Activated T-cell treated with anti-CD3 and anti-CD28 coated beads, Interleukin-2, amount 50 U/mL, for 1 hour (primary cell): ENCODE data around the gene DOK1.

ENCODE experiments used
- DNase-seq: peaks from one replicate; pipeline ENCODE4 v3.0.0-alpha.2; 2020

DOK1 gene

GRCh38 chr2:74553892-74554819 lies at the start of gene DOK1, which contains the start of gene LOXL3:
DOK1 (plus strand) TSS chr2:74554720; CDS start chr2:74554755, 35 bp downstream.
LOXL3 (minus strand) TSS chr2:74553942; CDS start chr2:74552634, 1,308 bp downstream.
- peak; percentile 86 for DNase-seq

GRCh38 chr2:74505448-74506246 lies 48.9 kb upstream of the DOK1 start:
- DNase-seq = no peak

GRCh38 chr2:74507145-74507925 lies 47.2 kb upstream of the DOK1 start, which contains the start of gene PCGF1:
PCGF1 (minus strand) TSS chr2:74507695; CDS start chr2:74507668, 27 bp downstream.
- peak; percentile 99 for DNase-seq

GRCh38 chr2:74507926-74508520 lies 46.5 kb upstream of the DOK1 start:
- DNase-seq = no peak

GRCh38 chr2:74510272-74510671 lies 44.2 kb upstream of the DOK1 start:
- no peak for DNase-seq

GRCh38 chr2:74511104-74511989 lies 43.2 kb upstream of the DOK1 start:
- no peak for DNase-seq

GRCh38 chr2:74512744-74513604 lies 41.5 kb upstream of the DOK1 start:
- DNase-seq = no peak

GRCh38 chr2:74513605-74514367 lies 40.7 kb upstream of the DOK1 start:
- peak; percentile 49 for DNase-seq

- DNase-seq = peak; percentile 45
Measured at GRCh38 chr2:74514368-74515270, 39.9 kb upstream of the DOK1 start, which contains the start of gene TLX2. TLX2 (plus strand) TSS chr2:74514450; CDS start chr2:74514807, 357 bp downstream.

- DNase-seq = no peak
Measured at GRCh38 chr2:74515271-74515980, 39.1 kb upstream of the DOK1 start.

GRCh38 chr2:74515981-74516633 lies 38.4 kb upstream of the DOK1 start:
- peak; percentile 81 for DNase-seq

GRCh38 chr2:74516650-74517049 lies 37.9 kb upstream of the DOK1 start:
- DNase-seq = no peak

GRCh38 chr2:74522516-74522915 lies 32.0 kb upstream of the DOK1 start:
- DNase-seq = no peak

- no peak for DNase-seq
Measured at GRCh38 chr2:74524005-74524404, 30.5 kb upstream of the DOK1 start.

GRCh38 chr2:74524955-74525716 lies 29.4 kb upstream of the DOK1 start:
- no peak for DNase-seq
